IPS-NIHi7 (cell line): ENCODE results near the gene FOXP4.

ENCODE experiments used
- DNase-seq: peaks from one replicate; pipeline ENCODE4 v3.0.0; 2012; ENCODE audit warnings: mixed read lengths; ENCODE audit errors: extremely low spot score

Gene FOXP4

DNA sequence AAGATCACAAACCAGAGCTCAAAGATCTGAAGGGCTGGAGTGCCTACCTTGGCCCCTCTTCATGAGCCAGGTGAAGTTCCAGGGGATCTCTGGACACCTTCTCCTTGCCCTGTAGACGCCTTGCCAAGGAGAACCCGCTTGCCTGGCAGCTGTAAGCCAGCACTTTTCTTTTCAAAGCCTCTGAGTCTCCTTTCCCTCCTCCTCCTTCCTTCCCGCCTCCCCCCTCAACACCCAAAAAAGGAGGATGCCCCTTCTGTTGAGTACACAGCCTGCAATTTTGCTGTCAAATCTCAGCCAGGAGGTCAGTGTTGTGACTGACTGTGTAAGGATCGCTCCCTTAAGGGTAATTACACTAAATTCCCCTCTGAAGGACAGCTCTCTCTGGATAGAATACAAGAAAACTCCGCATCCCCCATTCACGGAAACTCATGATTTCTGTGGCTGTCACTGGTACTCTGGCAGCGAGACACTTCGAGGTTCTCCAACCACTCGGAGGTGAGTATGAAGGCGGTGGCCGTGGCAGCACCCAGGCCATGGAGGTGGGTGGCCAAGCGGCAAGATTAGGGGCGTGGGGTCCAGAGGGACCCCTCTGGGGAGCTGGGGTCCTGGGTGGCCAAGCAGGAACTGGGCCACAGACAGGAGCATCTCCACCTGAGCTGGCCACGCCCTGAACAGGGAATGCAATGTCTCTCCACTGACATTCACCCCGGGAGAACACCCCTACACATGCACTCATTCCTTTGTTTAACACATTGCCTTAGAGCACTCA, 23.2 kb upstream of the FOXP4 start:
- no peak for DNase-seq

DNA sequence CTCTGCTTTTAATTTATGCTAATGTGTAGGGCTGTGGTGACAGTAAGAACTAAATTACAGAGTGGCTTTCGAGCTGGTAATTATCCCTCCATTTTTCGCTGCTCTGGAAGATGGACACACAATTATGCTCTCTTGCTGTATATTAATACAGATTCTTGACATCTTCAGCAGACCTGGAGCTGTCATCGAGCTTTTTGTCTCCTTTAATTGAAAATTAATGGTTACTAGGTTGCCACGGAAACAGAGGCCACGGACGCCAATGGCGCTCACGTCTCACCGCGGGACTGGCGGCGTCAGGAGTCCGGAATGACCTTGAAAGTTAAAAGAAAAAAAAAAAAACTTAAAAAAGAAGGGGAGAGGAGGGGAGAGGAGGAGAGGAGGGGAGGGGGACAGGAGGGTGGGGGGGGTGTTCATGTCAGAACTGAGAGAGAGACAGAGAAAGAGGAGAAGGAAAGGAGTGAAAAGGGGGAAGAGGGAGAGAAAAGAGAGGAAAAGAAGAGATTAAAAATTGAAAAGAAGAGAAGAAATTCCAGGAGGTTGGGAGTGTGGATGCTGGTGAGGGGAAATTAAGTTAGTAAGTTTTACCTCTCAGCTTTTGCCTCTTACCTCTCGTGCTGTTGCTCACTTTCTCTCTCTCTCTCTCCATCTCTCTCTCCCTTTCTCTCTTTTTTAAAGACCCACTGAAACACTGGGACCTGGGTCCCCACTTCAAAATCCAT, 22.1 kb upstream of the FOXP4 start:
- DNase-seq: no peak

DNA sequence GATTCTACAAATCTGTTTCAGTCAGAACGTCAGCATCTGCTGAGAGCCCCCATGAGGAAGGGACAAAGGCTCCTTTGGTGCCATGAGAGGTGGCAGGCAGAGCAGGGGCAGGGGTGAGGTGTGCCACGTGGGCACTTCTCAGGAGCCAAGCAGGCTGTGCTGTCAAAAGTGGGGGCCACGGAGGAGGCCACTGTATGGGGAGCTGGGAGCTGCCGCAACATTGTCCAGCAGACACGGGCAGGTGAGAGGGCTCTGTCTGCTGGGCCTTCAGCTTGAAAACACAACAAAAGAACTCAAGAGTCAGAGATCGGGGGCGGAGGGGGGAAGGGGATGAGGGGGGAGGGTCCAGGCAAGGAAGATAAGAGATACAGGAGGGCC, 21.6 kb upstream of the FOXP4 start:
- no peak for DNase-seq

DNA sequence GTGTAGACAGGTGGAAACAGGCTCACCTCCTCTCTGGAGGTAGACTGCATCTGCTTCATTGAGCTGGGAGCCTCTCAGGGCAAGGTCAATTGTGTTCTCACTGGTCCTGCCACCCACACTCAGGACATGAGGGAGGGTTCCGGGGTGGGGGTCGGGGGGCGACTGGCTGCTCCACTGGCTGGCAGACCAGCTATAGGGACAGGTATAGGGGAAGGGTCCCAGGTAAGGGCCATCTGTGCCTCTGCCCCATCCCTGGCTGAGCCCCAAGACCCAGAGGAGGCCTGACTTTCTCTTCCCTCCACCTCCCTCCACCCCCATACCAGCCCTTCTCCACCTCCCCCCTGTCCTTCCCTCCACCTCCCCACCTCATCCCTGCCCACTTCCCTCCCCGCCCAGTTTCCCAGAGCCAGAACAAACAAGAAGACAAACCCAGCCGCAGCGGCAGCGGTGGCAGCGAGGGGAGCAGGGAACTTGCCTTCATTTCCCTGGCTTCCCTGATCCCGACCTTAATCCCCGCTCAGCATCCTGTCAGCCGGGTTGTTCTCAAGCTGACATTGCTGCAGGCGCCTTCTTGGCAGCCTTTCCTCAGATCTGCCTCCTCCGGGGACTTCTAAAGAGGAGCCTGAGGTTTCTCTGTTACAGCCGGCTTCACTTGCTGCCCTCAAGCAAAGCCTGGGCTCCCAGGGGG, 18.3 kb upstream of the FOXP4 start:
- peak; percentile 45 for DNase-seq

GRCh38 chr6:41528409-41528963, 17.7 kb upstream of the FOXP4 start:
- no peak for DNase-seq

DNA sequence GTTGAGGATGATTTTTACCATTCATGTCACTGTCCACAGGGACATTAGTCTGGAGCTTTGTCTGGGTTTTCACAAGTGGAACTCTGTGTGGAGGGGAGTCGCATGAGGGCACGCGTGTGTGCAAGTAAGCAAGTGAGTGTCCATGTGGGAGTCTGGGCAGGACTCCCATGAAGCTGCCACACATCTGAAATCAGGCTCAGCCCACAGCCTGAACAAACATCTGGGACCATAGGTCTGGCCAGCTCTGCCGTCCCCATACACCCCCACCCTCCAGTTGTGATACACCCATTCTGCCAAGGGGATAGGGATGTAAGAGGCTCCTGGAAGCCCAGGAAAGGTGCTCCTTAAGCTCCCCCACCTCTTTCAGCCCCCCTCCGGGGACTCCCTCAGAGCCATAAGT, 17.1 kb upstream of the FOXP4 start:
- no peak for DNase-seq

DNA sequence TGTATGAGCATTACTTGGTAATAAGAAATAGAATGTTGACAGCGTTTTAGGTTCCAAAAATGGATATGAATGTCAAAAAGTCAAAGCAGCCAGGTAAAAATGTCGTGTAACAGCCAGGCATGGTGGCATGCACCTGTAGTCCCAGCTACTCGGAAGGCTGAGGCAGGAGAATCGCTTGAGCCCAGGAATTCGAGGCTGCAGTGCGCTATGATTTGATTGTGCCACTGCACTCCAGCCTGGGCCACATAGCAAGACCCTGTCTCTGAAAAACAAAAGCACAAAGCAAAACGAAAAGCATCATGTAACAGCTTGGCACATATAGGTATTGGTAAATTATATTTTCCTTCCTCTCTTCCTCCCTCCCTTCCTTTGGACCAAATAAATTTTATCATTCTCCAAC, 16.2 kb upstream of the FOXP4 start:
- DNase-seq: no peak

DNA sequence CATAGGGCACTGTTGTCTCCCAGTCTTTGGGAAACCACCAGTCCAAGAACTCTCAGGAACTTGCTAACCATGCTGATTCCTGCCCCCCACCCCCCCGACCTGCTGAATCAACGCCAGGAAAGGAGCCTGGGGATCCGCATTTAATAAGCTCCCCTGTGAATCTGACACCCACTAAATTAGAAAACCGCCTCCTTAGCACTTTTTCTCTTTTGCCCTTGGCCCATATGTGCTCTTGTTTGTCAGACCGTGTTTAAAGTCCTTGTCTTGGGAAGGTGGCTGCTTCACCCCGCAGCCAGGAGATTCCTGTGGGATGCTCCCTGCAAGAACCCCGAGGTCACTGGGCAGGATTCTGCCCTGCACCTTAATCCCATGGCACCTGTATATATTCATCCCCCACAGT, 15.7 kb upstream of the FOXP4 start:
- DNase-seq: no peak

DNA sequence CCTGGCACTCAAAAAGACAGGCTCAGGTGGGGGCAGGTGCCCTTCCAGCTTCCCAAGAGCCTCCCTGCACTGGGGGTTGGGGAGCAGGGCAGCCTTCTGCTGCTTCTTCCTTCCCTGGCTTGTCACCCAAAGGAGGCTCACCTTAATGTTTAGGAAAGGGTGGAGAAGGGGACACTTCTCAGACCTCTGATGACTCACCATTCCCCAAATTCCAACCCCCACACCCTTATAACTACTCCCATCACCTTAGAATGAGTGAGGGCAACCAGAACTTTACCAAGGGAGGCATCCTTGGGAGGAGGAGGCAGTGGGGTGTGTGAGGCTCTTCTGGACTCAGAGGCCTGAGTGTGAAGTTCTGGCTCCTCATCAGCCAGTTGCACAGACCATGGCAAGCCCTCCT, 15.2 kb upstream of the FOXP4 start:
- DNase-seq: no peak

GRCh38 chr6:41531591-41532582, 14.3 kb upstream of the FOXP4 start:
- peak; percentile 41 for DNase-seq

DNA sequence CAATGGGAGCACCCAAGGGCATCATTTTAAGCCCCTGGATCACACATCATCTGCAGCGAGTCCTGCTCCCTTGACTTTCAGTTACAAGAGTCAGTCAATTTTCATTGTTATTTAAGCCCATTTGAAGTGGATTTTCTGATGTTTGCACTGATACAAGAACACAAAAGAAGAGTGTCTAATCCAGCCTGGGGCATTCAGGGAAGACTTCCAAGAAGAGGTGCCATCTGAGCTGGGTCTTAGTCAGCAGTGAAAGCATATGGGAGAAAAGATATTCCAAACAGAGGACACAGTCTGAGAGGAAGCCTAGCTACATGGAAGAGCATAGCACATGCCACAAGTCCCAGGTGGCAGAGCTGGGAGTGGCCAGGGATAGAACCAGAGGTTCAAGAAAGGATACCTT, 10.4 kb upstream of the FOXP4 start:
- no peak for DNase-seq

- no peak for DNase-seq
Measured at GRCh38 chr6:41536795-41537758, 9.1 kb upstream of the FOXP4 start.

DNA sequence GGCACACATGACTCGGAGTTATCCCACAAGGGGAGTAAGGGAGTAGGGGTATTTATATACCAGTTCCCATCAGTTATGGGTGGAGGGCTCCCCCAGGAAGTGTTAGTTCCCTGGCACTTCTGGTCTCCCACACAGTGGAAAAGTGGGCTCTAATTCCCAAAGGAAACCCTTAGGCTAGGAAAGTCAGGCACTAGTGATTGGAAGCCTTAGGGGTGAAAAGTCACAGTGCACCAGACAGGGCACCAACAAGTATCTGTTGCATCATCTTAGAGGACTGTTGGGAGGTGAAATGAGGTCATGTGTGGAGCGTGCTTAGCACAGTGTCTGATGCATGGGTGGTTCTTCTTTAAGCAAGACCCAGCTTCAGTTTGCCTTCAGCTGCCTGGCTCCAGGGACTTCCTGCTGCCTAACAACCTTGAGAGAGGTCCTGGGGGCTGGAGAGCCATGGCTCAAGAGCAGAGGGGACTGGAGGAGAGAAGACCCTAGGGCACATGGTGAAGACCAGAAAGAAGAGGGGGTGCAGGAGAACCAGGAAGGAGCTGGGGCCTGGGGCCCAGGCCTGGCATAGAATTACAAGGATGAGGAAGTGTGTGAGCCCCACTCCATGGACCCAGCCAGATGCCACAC, 7.5 kb upstream of the FOXP4 start:
- DNase-seq: no peak

- DNase-seq: no peak
Measured at GRCh38 chr6:41539204-41539603, 7.0 kb upstream of the FOXP4 start.

DNA sequence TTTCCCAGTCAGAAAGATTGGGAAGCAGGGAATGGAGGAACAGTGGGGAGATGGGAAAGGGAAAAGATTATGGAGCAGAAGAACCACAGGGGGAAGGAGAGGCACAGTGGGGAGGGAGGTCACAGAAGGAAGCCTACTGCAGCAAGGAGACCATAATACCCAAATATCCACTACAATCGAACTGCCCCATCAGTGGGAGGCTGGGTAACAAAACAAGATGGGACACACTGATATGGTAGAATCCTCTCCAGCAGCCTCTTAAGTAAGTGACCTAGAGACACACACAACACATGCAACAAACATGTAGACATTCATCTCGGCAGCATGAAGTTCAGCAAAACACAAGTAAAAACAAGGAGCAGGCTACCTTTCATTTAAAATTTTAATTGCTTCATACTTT, 4.8 kb upstream of the FOXP4 start:
- DNase-seq: no peak

DNA sequence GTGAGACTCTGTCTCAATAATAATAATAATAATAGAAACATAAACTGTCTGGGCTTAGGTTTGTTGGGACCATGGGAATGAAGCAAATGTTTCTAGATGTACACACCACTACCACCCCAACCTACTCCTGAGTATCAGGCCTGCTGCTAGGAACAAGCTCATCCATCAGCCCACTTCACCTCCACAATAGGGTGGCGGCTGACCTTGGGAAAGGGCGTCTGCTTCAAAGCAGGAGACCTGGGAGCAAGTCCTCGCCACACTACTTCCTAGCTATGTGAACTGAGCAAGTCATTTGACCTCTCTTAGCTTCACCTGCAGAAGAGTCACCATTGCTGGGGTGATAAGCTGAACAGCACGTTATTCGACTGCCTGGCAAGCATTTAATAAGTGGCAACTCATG, 3.1 kb upstream of the FOXP4 start:
- DNase-seq: no peak

GRCh38 chr6:41545247-41545702, 906 bp upstream of the FOXP4 start:
- DNase-seq: no peak

- DNase-seq: no peak
Measured at GRCh38 chr6:41546475-41546865, 289 bp downstream of the FOXP4 start.
